ENCODE results near the gene GLCE. TPM values are rescaled to one million over a fixed set of nuclear protein-coding genes. Genes with fewer than 3 reads are reported as not detected.
A peak's percentile ranks its signal among the peaks of the same experiment; 100 is the strongest.

GLCE gene
- polyA plus RNA-seq, 4 donors = 40.0 to 51.5 (median 48.1) TPM

- no peak for DNase-seq (ENCODE audit: low read depth in 4 of 4, low spot score in 3 of 4)
Measured at GRCh38 chr15:69194025-69194827, 33.8 kb downstream of the GLCE start.

- peak in 2 of 4 donors; percentile 7 to 40 for DNase-seq (ENCODE audit: low read depth in 4 of 4, low spot score in 3 of 4)
Measured at GRCh38 chr15:69194854-69195253, 34.4 kb downstream of the GLCE start.

GRCh38 chr15:69200832-69201745 is 40.7 kb downstream of the GLCE start:
- no peak for DNase-seq (ENCODE audit: low read depth in 4 of 4, low spot score in 3 of 4)

GRCh38 chr15:69206079-69206478 is 45.6 kb downstream of the GLCE start:
- no peak for DNase-seq (ENCODE audit: low read depth in 4 of 4, low spot score in 3 of 4)

- no peak for DNase-seq (ENCODE audit: low read depth in 4 of 4, low spot score in 3 of 4)
Measured at GRCh38 chr15:69209661-69210060, 49.2 kb downstream of the GLCE start.

- no peak for DNase-seq (ENCODE audit: low read depth in 4 of 4, low spot score in 3 of 4)
Measured at GRCh38 chr15:69210574-69210973, 50.1 kb downstream of the GLCE start.

- no peak for DNase-seq (ENCODE audit: low read depth in 4 of 4, low spot score in 3 of 4)
Measured at GRCh38 chr15:69213786-69214185, 53.4 kb downstream of the GLCE start.

- no peak for DNase-seq (ENCODE audit: low read depth in 4 of 4, low spot score in 3 of 4)
Measured at GRCh38 chr15:69215314-69216035, 55.0 kb downstream of the GLCE start.

- DNase-seq (ENCODE audit: low read depth in 4 of 4, low spot score in 3 of 4) = no peak
Measured at GRCh38 chr15:69217381-69217780, 56.9 kb downstream of the GLCE start.

GRCh38 chr15:69219690-69220089 is 59.3 kb downstream of the GLCE start:
- no peak for DNase-seq (ENCODE audit: low read depth in 4 of 4, low spot score in 3 of 4)

GRCh38 chr15:69222002-69222474 is 61.6 kb downstream of the GLCE start:
- DNase-seq (ENCODE audit: low read depth in 4 of 4, low spot score in 3 of 4) = no peak

- no peak for DNase-seq (ENCODE audit: low read depth in 4 of 4, low spot score in 3 of 4)
Measured at GRCh38 chr15:69223083-69223813, 62.8 kb downstream of the GLCE start.

GRCh38 chr15:69224383-69224782 is 63.9 kb downstream of the GLCE start:
- peak in 1 of 4 donors; percentile 4 for DNase-seq (ENCODE audit: low read depth in 4 of 4, low spot score in 3 of 4)

GRCh38 chr15:69225355-69226022 is 65.1 kb downstream of the GLCE start:
- DNase-seq (ENCODE audit: low read depth in 4 of 4, low spot score in 3 of 4) = peak in 1 of 4 donors; percentile 12

- DNase-seq (ENCODE audit: low read depth in 4 of 4, low spot score in 3 of 4) = no peak
Measured at GRCh38 chr15:69226023-69226355, 65.6 kb downstream of the GLCE start.

- DNase-seq (ENCODE audit: low read depth in 4 of 4, low spot score in 3 of 4) = no peak
Measured at GRCh38 chr15:69232144-69232543, 71.7 kb downstream of the GLCE start.

GRCh38 chr15:69232765-69233164 is 72.3 kb downstream of the GLCE start:
- no peak for DNase-seq (ENCODE audit: low read depth in 4 of 4, low spot score in 3 of 4)

- no peak for DNase-seq (ENCODE audit: low read depth in 4 of 4, low spot score in 3 of 4)
Measured at GRCh38 chr15:69234676-69235075, 74.2 kb downstream of the GLCE start.

- DNase-seq (ENCODE audit: low read depth in 4 of 4, low spot score in 3 of 4) = no peak
Measured at GRCh38 chr15:69236505-69236904, 76.1 kb downstream of the GLCE start.

- no peak for DNase-seq (ENCODE audit: low read depth in 4 of 4, low spot score in 3 of 4)
Measured at GRCh38 chr15:69237718-69238117, 77.3 kb downstream of the GLCE start.
